AG09319 (cell line): Measurements from ENCODE around the gene FLVCR1.

ENCODE experiments used
- DNase-seq: peaks from one replicate; pipeline ENCODE4 v3.0.0-alpha.2; 2010; ENCODE audit warnings: low read depth; ENCODE audit errors: extremely low read depth
- TF ChIP-seq, protein P1 (sequence below): IDR thresholded peaks from 2 replicates; pipeline ENCODE4 v1.5.1; 2011; ENCODE audit warnings: low read depth, mild to moderate bottlenecking, inconsistent platforms, low read length, moderate library complexity

The FLVCR1 gene

GRCh38 chr1:212914789-212915188 lies 56.7 kb downstream of the FLVCR1 start:
- no peak for DNase-seq
- TF ChIP-seq, protein P1, sequence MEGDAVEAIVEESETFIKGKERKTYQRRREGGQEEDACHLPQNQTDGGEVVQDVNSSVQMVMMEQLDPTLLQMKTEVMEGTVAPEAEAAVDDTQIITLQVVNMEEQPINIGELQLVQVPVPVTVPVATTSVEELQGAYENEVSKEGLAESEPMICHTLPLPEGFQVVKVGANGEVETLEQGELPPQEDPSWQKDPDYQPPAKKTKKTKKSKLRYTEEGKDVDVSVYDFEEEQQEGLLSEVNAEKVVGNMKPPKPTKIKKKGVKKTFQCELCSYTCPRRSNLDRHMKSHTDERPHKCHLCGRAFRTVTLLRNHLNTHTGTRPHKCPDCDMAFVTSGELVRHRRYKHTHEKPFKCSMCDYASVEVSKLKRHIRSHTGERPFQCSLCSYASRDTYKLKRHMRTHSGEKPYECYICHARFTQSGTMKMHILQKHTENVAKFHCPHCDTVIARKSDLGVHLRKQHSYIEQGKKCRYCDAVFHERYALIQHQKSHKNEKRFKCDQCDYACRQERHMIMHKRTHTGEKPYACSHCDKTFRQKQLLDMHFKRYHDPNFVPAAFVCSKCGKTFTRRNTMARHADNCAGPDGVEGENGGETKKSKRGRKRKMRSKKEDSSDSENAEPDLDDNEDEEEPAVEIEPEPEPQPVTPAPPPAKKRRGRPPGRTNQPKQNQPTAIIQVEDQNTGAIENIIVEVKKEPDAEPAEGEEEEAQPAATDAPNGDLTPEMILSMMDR, result no peak

DNA sequence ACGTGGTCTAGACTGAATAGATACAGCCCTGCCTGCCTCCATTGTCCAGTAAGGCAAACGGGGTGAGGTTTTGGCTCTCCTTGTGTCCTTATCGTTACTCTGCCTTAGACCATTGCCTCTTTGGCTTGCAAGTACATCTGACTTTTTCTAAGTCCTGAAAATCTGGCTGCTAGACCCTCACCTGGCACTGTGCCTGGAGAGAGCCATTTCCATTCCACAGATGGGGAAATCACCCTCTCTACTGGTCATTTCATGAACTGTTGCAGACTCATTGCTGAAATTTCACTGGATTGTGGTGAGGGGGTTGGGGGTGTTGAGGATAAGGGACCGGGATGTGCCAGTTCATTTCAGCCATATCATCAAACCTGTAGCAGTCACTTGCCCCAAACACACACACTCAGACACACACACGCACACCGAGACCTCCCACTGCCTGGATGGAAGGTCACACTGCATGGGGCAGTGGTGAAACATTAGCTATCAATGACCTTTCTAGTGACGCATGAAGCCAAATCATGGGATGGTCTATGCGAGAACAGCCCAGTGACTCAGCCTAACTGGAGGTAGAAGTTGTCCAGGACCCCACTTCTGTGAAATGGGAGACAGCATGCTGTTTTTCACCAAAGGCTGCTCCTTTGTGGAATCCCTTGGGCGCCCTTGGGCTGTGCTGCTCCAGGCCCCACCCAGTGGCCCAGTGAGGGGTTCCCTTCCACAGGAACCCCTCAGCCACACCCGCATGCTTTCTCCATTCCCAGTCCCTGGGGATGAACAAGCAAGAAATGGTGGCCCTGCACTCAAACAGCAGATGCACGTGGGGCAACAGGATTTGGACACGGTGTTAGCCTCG lies 57.4 kb downstream of the FLVCR1 start:
- TF ChIP-seq, protein P1, result peak; percentile 18
- no peak for DNase-seq

GRCh38 chr1:212916481-212917133 lies 58.5 kb downstream of the FLVCR1 start:
- TF ChIP-seq, protein P1, result no peak; the same call in 1 of the 2 replicates
- no peak for DNase-seq

DNA sequence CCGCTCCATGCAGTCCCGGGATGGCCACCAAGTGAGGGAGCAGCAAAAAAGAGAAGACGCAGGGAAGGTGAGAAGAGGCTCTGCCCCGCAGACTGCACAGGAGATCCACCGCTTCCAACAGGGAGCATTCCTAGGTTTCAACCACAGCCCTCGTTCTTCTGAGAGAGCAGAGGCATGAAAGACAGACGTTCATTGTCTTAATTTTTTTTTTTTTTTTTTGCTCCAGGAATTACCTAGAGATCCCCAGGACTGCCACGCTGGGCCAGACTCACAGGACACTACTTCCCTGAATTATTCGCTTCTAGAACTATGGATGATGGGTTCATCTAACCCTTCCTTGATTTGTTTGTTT lies 59.0 kb downstream of the FLVCR1 start:
- DNase-seq, result no peak

GRCh38 chr1:212917858-212918257 lies 59.8 kb downstream of the FLVCR1 start:
- TF ChIP-seq, protein P1, result no peak

More for the DNA sequence above, 59.0 kb downstream of the FLVCR1 start:
- TF ChIP-seq, protein P1, result no peak

GRCh38 chr1:212918824-212919223 lies 60.7 kb downstream of the FLVCR1 start:
- no peak for DNase-seq
- TF ChIP-seq, protein P1, result no peak

More at GRCh38 chr1:212917858-212918257, 59.8 kb downstream of the FLVCR1 start:
- DNase-seq, result no peak

DNA sequence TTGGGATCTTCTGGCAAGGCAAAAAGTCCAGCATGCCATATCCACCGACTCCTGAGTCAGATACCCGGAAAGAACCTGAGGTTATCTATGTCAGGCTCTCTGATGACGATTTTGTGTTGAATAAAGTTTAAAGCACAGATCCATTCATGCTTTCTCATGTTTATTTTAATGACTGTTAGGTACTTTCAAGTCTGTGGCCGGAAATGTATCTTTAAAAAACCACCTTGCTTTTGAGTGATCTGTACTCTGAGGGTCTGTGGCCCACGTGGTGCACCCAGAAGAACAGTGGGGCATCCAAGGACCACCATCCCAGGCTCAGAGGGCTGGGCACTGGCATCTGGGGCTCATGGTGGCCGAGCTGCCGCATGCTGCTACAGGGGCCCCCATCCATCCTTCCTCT lies 62.2 kb downstream of the FLVCR1 start:
- TF ChIP-seq, protein P1, result no peak
- DNase-seq, result no peak
